K562 (cell line): Measurements from ENCODE around the gene EFCAB5. TPM values are rescaled to one million over a fixed set of nuclear protein-coding genes. Genes with fewer than 3 reads are reported as not detected.
A peak's percentile ranks its signal among the peaks of the same experiment; 100 is the strongest.

ENCODE experiments used
- ARID1B ChIP-seq: fragments of 450-650 bp; IDR thresholded peaks from 2 replicates; pipeline ENCODE4 v1.6.1; 2016; ENCODE audit warnings: antibody characterized with exemption, mild to moderate bottlenecking, inconsistent platforms
- CEBPB ChIP-seq: fragments of 450-650 bp; IDR thresholded peaks from 2 replicates; pipeline ENCODE4 v1.6.1; 2016; ENCODE audit warnings: missing genetic modification characterization, missing compliant biosample characterization
- ELK1 ChIP-seq: sonication (generic); formaldehyde crosslinking; IDR thresholded peaks from 2 replicates; pipeline ENCODE4 v1.8.1; 2022; ENCODE audit warnings: missing genetic modification reagents
- ETV6 ChIP-seq, 3 experiments: fragments of 150-350 bp in 1 of 3; sonication (generic) in 1 of 3; formaldehyde crosslinking in 1 of 3; IDR thresholded peaks; 2 replicates each; pipeline versions ENCODE4 v1.6.1 to v1.8.0; 2014 to 2022; ENCODE audit warnings: borderline replicate concordance in 2 of 3, low read depth in 2 of 3, antibody characterized with exemption in 1 of 3, low read length in 1 of 3, mild to moderate bottlenecking in 1 of 3, missing genetic modification reagents in 1 of 3
- ZMIZ1 ChIP-seq, 2 experiments: fragments of 150-350 bp in 1 of 2; IDR thresholded peaks; 2 replicates each; pipeline ENCODE4 v1.6.1; 2012 to 2016; ENCODE audit warnings: low read depth in 2 of 2, low read length in 2 of 2, mild to moderate bottlenecking in 1 of 2, moderate library complexity in 1 of 2
- polyA plus RNA-seq, 8 experiments: library from polyadenylated mRNA; depleted of rRNA in 4 of 8; stranded (reverse) in 5 of 8; unstranded in 3 of 8; fragments of >200 nt; fragmentation: Nextera tagmentation in 2 of 8; fragmentation: Illumina TruSeq in 1 of 8; extraction: Ambion mirVana in 2 of 8; extraction: Trizol in 1 of 8; gene quantifications; 2 replicates each; pipeline versions ENCODE4 v1.2.1 to v1.2.3, GENCODE V29; 2011 to 2014; ENCODE audit warnings: inconsistent platforms in 1 of 8, missing spikeins in 1 of 8
- total RNA-seq, 7 experiments: library from RNA; depleted of rRNA in 6 of 7; stranded (reverse); fragments of >200 nt in 6 of 7; fragmentation: Illumina TruSeq in 2 of 7; extraction: Trizol in 2 of 7; gene quantifications; 2 replicates each; pipeline versions ENCODE4 v1.2.1 to v1.2.3, GENCODE V29; 2011 to 2021; ENCODE audit warnings: low replicate concordance in 1 of 7
- TF ChIP-seq, protein P1 (sequence below): fragments of 450-650 bp; IDR thresholded peaks from 2 replicates; pipeline ENCODE4 v1.6.1; 2016

Gene EFCAB5
- total and polyA plus RNA-seq, 9 of the 15 experiments (the other 6 are each of a cell fraction or from before 2014, with no cell fraction given): 0.06 to 0.11 TPM; not detected in 7

GRCh38 chr17:30005709-30006320 is 64.4 kb downstream of the EFCAB5 start (continued):
- TF ChIP-seq ZMIZ1 (IDR thresholded peaks at IDR 0.05; ENCODE audit: low read depth in 2 of 2, low read length in 2 of 2): no peak
- TF ChIP-seq, protein P1, sequence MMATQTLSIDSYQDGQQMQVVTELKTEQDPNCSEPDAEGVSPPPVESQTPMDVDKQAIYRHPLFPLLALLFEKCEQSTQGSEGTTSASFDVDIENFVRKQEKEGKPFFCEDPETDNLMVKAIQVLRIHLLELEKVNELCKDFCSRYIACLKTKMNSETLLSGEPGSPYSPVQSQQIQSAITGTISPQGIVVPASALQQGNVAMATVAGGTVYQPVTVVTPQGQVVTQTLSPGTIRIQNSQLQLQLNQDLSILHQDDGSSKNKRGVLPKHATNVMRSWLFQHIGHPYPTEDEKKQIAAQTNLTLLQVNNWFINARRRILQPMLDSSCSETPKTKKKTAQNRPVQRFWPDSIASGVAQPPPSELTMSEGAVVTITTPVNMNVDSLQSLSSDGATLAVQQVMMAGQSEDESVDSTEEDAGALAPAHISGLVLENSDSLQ: peak; percentile 17; the same call in 1 of the 2 replicates
- no peak for TF ChIP-seq ELK1 (CRISPR knock-in tag)
- peak; percentile 96 for TF ChIP-seq CEBPB (tag)
- peak; percentile 53; the same call in 1 of the 2 replicates for TF ChIP-seq ARID1B
- TF ChIP-seq ETV6 (IDR thresholded peaks at IDR 0.05; ENCODE audit: borderline replicate concordance in 1 of 2, low read depth in 2 of 2, low read length in 1 of 2): no peak
- no peak for TF ChIP-seq ETV6 (CRISPR knock-in tag; IDR thresholded peaks at IDR 0.05; ENCODE audit: borderline replicate concordance)
